Stimulated activated effector memory CD8-positive, alpha-beta T cell treated with anti-CD3 and anti-CD28 coated beads, Interleukin-12 subunit alpha, Interleukin-12 subunit beta, amount 100 ng/mL, for 72 hours (primary cell): ENCODE data around the gene LMNB1.
"Not testable (repeated sequence)": the region's sequence is repeated elsewhere in the genome, so short reads cannot be mapped to it uniquely, and the experiment has no call there.

Experiments used
- ATAC-seq: fragments of 150-1000 bp; cut with Tn5 transposase; 2 replicates; pipeline ENCODE4 v1.10.0; 2021
- DNase-seq, 2 donors: peaks; one replicate each; pipeline ENCODE4 v3.0.0; 2021 to 2022; ENCODE audit warnings: low spot score in 2 of 2
- H3K27ac Mint-ChIP-seq: one replicate; pipeline ENCODE4 v1.8.0; 2022; ENCODE audit warnings: mild to moderate bottlenecking, mixed read lengths
- H3K36me3 Mint-ChIP-seq: one replicate; pipeline ENCODE4 v1.8.0; 2022; ENCODE audit warnings: mild to moderate bottlenecking, mixed read lengths
- H3K4me1 Mint-ChIP-seq: one replicate; pipeline ENCODE4 v1.8.0; 2022; ENCODE audit warnings: mixed read lengths
- H3K4me3 Mint-ChIP-seq: one replicate; pipeline ENCODE4 v1.8.0; 2022; ENCODE audit warnings: mild to moderate bottlenecking, mixed read lengths
- H3K9me3 Mint-ChIP-seq: one replicate; pipeline ENCODE4 v1.8.0; 2022; ENCODE audit warnings: mixed read lengths

Gene LMNB1

DNA sequence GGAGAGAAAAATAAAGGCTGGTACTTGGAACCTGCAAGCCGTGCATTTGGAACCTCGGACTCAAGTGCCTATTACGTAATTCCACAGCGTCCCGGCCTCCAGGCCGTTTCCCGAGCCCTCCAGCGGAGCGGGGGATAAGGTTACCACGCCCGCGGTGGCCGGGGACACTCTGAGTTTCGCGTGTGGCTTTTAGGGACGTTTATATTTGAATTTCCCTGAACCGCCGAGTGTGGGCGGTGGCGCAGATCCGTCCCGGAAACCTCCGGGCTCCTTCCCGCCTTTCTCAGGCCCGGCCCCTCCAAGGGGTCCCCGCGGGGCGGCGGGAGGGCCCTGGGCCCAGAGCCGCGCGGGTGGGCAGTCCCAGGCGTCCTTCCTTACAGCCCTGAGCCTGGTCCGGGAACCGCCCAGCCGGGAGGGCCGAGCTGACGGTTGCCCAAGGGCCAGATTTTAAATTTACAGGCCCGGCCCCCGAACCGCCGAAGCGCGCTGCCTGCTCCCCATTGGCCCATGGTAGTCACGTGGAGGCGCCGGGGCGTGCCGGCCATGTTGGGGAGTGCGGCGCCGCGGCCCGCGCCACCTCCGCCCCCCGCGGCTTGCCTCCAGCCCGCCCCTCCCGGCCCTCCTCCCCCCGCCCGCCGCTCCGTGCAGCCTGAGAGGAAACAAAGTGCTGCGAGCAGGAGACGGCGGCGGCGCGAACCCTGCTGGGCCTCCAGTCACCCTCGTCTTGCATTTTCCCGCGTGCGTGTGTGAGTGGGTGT, at the start of gene LMNB1:
Gene LMNB1, plus strand, starts transcription at position 638 of the 758 bp plus-strand sequence. CDS start 373 bp downstream, outside the sequence.
- ATAC-seq = peak; percentile 83
- peaks cover 7% of the 10 kb centered on the region for H3K4me1 Mint-ChIP-seq
- no peaks in the 10 kb centered on the region for H3K9me3 Mint-ChIP-seq
- DNase-seq = peak; percentile 92 to 99
- H3K36me3 Mint-ChIP-seq = peaks cover 56% of the 10 kb centered on the region
- peak within 1 kb of the TSS; percentile 97 for H3K27ac Mint-ChIP-seq
- peak within 1 kb of the TSS; percentile 97 for H3K4me3 Mint-ChIP-seq

- H3K9me3 Mint-ChIP-seq = no peaks in the 10 kb centered on the region
- no peak for ATAC-seq
These were observed 44.2 kb upstream of the LMNB1 start for GRCh38 chr5:126732716-126733115.

GRCh38 chr5:126734573-126734972, 42.4 kb upstream of the LMNB1 start:
- H3K27ac Mint-ChIP-seq, DNase-seq, H3K4me1 Mint-ChIP-seq, ATAC-seq, H3K36me3 Mint-ChIP-seq, H3K9me3 Mint-ChIP-seq, H3K4me3 Mint-ChIP-seq: not testable (repeated sequence)

More at GRCh38 chr5:126732716-126733115, 44.2 kb upstream of the LMNB1 start:
- no peak for DNase-seq
- Mint-ChIP-seq H3K36me3 (no peaks in the 10 kb centered on the region), H3K27ac (no peak overlapping the region), H3K4me1 (peaks cover 7% of the 10 kb centered on the region), H3K4me3 (no peak overlapping the region)

GRCh38 chr5:126736141-126736540, 40.8 kb upstream of the LMNB1 start:
- ATAC-seq (no peak), DNase-seq (no peak)
- H3K27ac Mint-ChIP-seq = no peak overlapping the region
- no peaks in the 10 kb centered on the region for H3K9me3 Mint-ChIP-seq
- no peaks in the 10 kb centered on the region for H3K36me3 Mint-ChIP-seq
- no peak overlapping the region for H3K4me3 Mint-ChIP-seq
- H3K4me1 Mint-ChIP-seq = peaks cover 2% of the 10 kb centered on the region

- H3K9me3 Mint-ChIP-seq = no peaks in the 10 kb centered on the region
- H3K4me3 Mint-ChIP-seq = no peak overlapping the region
- H3K4me1 Mint-ChIP-seq = no peaks in the 10 kb centered on the region
- DNase-seq (no peak), ATAC-seq (no peak)
- H3K27ac Mint-ChIP-seq = no peak overlapping the region
- no peaks in the 10 kb centered on the region for H3K36me3 Mint-ChIP-seq
These were observed 35.6 kb upstream of the LMNB1 start for GRCh38 chr5:126741361-126741760.

DNA sequence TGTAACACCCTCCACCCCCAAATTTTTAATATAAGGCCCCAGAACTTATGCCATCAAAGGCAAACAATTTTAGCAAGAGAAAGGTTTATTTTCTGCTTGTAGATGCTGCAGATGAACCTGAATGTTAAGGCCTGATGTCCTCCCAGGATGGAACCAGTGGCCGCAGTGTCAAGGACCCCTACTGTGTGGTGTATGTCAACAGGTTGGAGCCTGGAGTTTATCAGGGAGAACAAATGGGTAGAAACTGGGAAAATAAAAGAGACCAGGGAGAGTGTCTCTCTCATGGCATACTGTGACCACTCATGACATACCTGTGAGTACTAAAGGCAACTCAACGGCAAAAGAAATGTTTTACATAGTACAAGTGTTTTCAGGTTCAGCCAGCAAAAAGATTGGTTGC, 34.5 kb upstream of the LMNB1 start:
- no peaks in the 10 kb centered on the region for H3K9me3 Mint-ChIP-seq
- no peak overlapping the region for H3K4me3 Mint-ChIP-seq
- ATAC-seq (no peak), DNase-seq (no peak)
- peaks cover 5% of the 10 kb centered on the region for H3K36me3 Mint-ChIP-seq
- no peak overlapping the region for H3K27ac Mint-ChIP-seq
- H3K4me1 Mint-ChIP-seq = peaks cover 6% of the 10 kb centered on the region

- H3K9me3 Mint-ChIP-seq = no peaks in the 10 kb centered on the region
- peaks cover 19% of the 10 kb centered on the region for H3K4me1 Mint-ChIP-seq
- ATAC-seq (no peak), DNase-seq (no peak)
- no peak overlapping the region for H3K4me3 Mint-ChIP-seq
- H3K36me3 Mint-ChIP-seq = peaks cover 6% of the 10 kb centered on the region
- H3K27ac Mint-ChIP-seq = no peak overlapping the region
These were observed 32.1 kb upstream of the LMNB1 start for GRCh38 chr5:126744836-126745235.

DNA sequence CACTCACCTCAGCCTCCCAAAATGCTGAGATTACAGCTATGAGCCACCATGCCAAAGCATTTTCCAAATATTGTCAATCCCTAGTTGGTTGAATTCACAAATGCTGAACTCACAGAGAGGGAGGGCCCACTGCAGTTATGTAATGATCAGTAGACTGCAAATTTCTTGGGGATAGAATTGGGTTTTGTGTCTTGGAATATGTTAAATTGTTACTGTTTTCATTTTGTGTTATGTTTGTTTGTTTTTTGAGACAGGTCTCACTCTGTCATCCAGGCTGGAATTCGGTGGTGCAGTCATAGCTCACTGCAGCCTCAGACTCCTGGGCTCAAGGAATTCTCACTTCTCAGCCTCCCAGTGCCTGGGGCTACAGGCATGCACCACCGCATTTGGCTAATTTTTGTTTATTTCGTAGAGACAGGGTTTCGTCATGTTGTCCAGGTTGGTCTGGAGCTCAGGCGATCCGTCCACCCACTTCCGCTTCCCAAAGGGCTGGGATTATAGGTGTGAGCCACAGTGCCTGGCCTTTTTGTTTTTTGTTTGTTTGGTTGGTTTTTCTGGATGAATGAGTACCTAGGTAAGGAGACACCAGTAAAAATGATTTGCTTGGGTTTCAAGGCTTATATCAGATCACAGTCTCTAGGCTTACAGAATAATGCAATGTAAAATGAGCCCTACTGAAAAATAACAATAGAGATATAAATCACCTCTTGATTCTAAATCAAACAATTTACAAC, 31.5 kb upstream of the LMNB1 start:
- no peak overlapping the region for H3K4me3 Mint-ChIP-seq
- peaks cover 19% of the 10 kb centered on the region for H3K4me1 Mint-ChIP-seq
- peaks cover 6% of the 10 kb centered on the region for H3K36me3 Mint-ChIP-seq
- no peak for DNase-seq
- ATAC-seq = no peak
- H3K9me3 Mint-ChIP-seq = no peaks in the 10 kb centered on the region
- H3K27ac Mint-ChIP-seq = no peak overlapping the region

DNA sequence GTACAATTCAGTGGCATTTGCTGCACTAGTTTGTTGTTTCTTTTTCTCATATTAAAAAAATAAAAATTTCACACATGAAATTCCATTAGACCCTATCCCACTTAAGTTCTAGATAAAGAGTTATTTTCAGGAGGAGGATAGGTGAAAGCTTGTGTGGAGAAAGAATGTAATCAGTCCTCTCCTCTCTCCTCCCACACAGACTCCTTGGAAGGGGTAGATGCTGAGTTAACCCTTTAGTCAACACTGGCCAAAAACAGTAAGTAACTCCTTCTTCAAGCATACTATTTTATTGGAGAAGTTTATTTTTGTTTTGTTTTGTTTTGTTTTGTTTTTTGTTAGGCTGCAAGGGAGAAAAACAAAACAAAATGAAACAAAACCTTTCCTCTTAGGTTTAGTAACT, 30.6 kb upstream of the LMNB1 start:
- H3K36me3 Mint-ChIP-seq = peaks cover 6% of the 10 kb centered on the region
- no peak for ATAC-seq
- H3K4me1 Mint-ChIP-seq = peaks cover 19% of the 10 kb centered on the region
- no peak overlapping the region for H3K4me3 Mint-ChIP-seq
- H3K9me3 Mint-ChIP-seq = no peaks in the 10 kb centered on the region
- no peak overlapping the region for H3K27ac Mint-ChIP-seq
- no peak for DNase-seq

DNA sequence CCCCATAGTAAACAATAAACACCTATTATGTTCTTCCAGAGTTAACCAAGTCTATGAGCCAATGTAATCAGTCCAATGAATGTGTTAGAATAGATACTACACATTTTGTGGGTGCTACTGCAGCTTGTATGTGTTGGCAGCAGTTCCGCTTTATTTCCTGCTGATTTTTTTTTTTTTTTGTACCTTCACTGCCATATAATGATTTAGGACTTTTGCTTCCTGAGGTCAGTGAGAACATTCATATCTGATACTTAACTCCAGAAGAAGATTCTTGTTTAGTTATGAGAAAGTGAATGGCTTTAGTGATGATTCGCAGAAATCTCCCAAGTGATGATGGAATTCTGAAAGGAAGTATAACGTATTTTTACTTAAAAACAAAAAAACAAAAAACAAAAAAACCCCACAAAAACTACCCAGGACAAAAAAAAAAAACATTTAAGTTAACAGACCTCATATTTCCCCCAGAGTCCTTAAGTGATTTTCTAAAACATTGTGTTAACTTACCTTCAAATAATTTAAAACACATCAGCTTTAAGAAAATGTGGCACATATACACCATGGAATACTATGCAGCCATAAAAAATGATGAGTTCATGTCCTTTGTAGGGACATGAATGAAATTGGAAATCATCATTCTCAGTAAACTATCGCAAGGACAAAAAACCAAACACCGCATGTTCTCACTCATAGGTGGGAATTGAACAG, 24.7 kb upstream of the LMNB1 start:
- peaks cover 15% of the 10 kb centered on the region for H3K4me1 Mint-ChIP-seq
- DNase-seq (no peak), ATAC-seq (no peak)
- H3K9me3 Mint-ChIP-seq = no peaks in the 10 kb centered on the region
- no peak overlapping the region for H3K27ac Mint-ChIP-seq
- H3K36me3 Mint-ChIP-seq = peaks cover 2% of the 10 kb centered on the region
- no peak overlapping the region for H3K4me3 Mint-ChIP-seq

DNA sequence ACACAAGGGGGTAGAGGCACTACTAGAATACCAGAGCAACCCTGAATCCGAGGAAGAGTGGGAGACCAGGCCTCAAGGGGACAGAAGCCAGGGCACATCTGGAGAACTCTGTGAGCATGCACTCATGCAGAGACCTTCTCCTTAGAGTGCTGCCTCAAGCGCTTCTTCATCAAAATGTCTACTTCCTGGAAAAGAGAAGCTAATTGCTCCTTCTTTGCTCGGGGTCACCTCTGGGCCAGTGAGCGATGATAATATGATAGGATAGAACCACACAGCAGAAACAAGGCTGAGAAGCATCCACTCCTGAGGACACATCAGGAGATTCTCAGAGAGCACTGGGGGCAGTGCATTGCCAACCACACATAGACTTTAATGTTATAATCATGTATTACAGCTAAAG, 23.7 kb upstream of the LMNB1 start:
- Mint-ChIP-seq H3K36me3 (peaks cover 3% of the 10 kb centered on the region), H3K4me1 (peaks cover 11% of the 10 kb centered on the region), H3K4me3 (no peak overlapping the region), H3K27ac (no peak overlapping the region), H3K9me3 (no peaks in the 10 kb centered on the region)
- ATAC-seq = no peak
- DNase-seq = no peak

GRCh38 chr5:126754609-126755008, 22.3 kb upstream of the LMNB1 start:
- no peak for ATAC-seq
- Mint-ChIP-seq H3K4me3 (no peak overlapping the region), H3K27ac (no peak overlapping the region), H3K9me3 (no peaks in the 10 kb centered on the region), H3K4me1 (peaks cover 18% of the 10 kb centered on the region), H3K36me3 (peaks cover 6% of the 10 kb centered on the region)
- DNase-seq = no peak

GRCh38 chr5:126755593-126755992, 21.3 kb upstream of the LMNB1 start:
- Mint-ChIP-seq H3K4me3 (no peak overlapping the region), H3K9me3 (no peaks in the 10 kb centered on the region), H3K4me1 (peaks cover 23% of the 10 kb centered on the region), H3K27ac (no peak overlapping the region), H3K36me3 (peaks cover 6% of the 10 kb centered on the region)
- DNase-seq (no peak), ATAC-seq (no peak)

- no peaks in the 10 kb centered on the region for H3K9me3 Mint-ChIP-seq
- ATAC-seq (no peak), DNase-seq (no peak)
- H3K27ac Mint-ChIP-seq = peak overlapping the region; percentile 87
- H3K4me3 Mint-ChIP-seq = peak overlapping the region; percentile 64
- peaks cover 33% of the 10 kb centered on the region for H3K4me1 Mint-ChIP-seq
- peaks cover 6% of the 10 kb centered on the region for H3K36me3 Mint-ChIP-seq
These were observed 19.1 kb upstream of the LMNB1 start for GRCh38 chr5:126757713-126758357.

- Mint-ChIP-seq H3K4me3 (peak overlapping the region; percentile 68), H3K4me1 (peaks cover 28% of the 10 kb centered on the region), H3K9me3 (no peaks in the 10 kb centered on the region), H3K27ac (no peak overlapping the region), H3K36me3 (peaks cover 1% of the 10 kb centered on the region)
- no peak for DNase-seq
- ATAC-seq = no peak
These were observed 13.6 kb upstream of the LMNB1 start for GRCh38 chr5:126763371-126763770.
